ENCODE results near the gene CCAR1.
"Not testable (repeated sequence)": the region's sequence is repeated elsewhere in the genome, so short reads cannot be mapped to it uniquely, and the experiment has no call there.

Gene CCAR1

GRCh38 chr10:68759223-68759863 is 38.3 kb downstream of the CCAR1 start:
- DNase-seq: no peak

- no peak for DNase-seq
Measured at GRCh38 chr10:68759967-68760366, 38.9 kb downstream of the CCAR1 start.

GRCh38 chr10:68767407-68767806 is 46.4 kb downstream of the CCAR1 start:
- not testable (repeated sequence) for DNase-seq

- no peak for DNase-seq
Measured at GRCh38 chr10:68781613-68782574, 60.9 kb downstream of the CCAR1 start.

- DNase-seq: no peak
Measured at GRCh38 chr10:68784476-68784875, 63.4 kb downstream of the CCAR1 start.

- no peak for DNase-seq
Measured at GRCh38 chr10:68787813-68788212, 66.8 kb downstream of the CCAR1 start.

- DNase-seq: no peak
Measured at GRCh38 chr10:68790476-68790875, 69.4 kb downstream of the CCAR1 start.

- peak in 1 of 2 experiments; percentile 13 for DNase-seq
Measured at GRCh38 chr10:68792115-68792514, 71.1 kb downstream of the CCAR1 start.

- no peak for DNase-seq
Measured at GRCh38 chr10:68795886-68796532, 75.0 kb downstream of the CCAR1 start.

- no peak for DNase-seq
Measured at GRCh38 chr10:68796605-68797004, 75.6 kb downstream of the CCAR1 start.

GRCh38 chr10:68800211-68800610 is 79.2 kb downstream of the CCAR1 start:
- DNase-seq: no peak

GRCh38 chr10:68804692-68805091 is 83.7 kb downstream of the CCAR1 start:
- no peak for DNase-seq

- DNase-seq: not testable (repeated sequence)
Measured at GRCh38 chr10:68810830-68811229, 89.8 kb downstream of the CCAR1 start.

GRCh38 chr10:68811314-68812009 is 90.4 kb downstream of the CCAR1 start:
- DNase-seq: no peak

- no peak for DNase-seq
Measured at GRCh38 chr10:68812420-68812819, 91.4 kb downstream of the CCAR1 start.

GRCh38 chr10:68813559-68813958 is 92.5 kb downstream of the CCAR1 start:
- no peak for DNase-seq

GRCh38 chr10:68816796-68817412 is 95.9 kb downstream of the CCAR1 start:
- DNase-seq: no peak

GRCh38 chr10:68820359-68820758 is 99.3 kb downstream of the CCAR1 start:
- not testable (repeated sequence) for DNase-seq

GRCh38 chr10:68822626-68823025 is 101.6 kb downstream of the CCAR1 start:
- DNase-seq: not testable (repeated sequence)

GRCh38 chr10:68826764-68827591 is 105.9 kb downstream of the CCAR1 start, which contains the start of gene STOX1:
Gene STOX1 (plus strand): TSS chr10:68827531. CDS start chr10:68827624, 93 bp downstream.
- DNase-seq: peak; percentile 29 to 37

- not testable (repeated sequence) for DNase-seq
Measured at GRCh38 chr10:68827592-68827959, 106.5 kb downstream of the CCAR1 start.
